NT2/D1 (cell line): Measurements from ENCODE around the gene ADAMTS2.

Experiments
- DNase-seq: peaks from one replicate; pipeline ENCODE4 v3.0.0-alpha.2; 2011; ENCODE audit warnings: low read depth, low spot score
- H3K27me3 ChIP-seq: 2 replicates; pipeline ENCODE4 v1.6.0; 2011; ENCODE audit warnings: mild to moderate bottlenecking; ENCODE audit not compliant: insufficient read length, insufficient read depth
- H3K36me3 ChIP-seq: 2 replicates; pipeline ENCODE4 v1.6.1; 2011; ENCODE audit warnings: mild to moderate bottlenecking, low read length, mixed read lengths; ENCODE audit not compliant: insufficient read depth, insufficient read length
- H3K4me1 ChIP-seq: 2 replicates; pipeline ENCODE4 v1.5.1; 2011; ENCODE audit not compliant: insufficient read depth, insufficient read length
- H3K4me3 ChIP-seq: 2 replicates; pipeline ENCODE4 v1.5.1; 2011; ENCODE audit warnings: low read depth; ENCODE audit not compliant: insufficient read length
- H3K9ac ChIP-seq: 2 replicates; pipeline ENCODE4 v1.6.0; 2011; ENCODE audit warnings: low read depth; ENCODE audit not compliant: insufficient read length
- H3K9me3 ChIP-seq: 2 replicates; pipeline ENCODE4 v1.5.1; 2011; ENCODE audit warnings: mild to moderate bottlenecking, low read length; ENCODE audit not compliant: insufficient read depth
- SUZ12 ChIP-seq: IDR thresholded peaks from 2 replicates; pipeline ENCODE4 v1.6.1; 2011; ENCODE audit not compliant: insufficient read length, insufficient read depth; ENCODE audit errors: extremely low read depth
- YY1 ChIP-seq: IDR thresholded peaks from 2 replicates; pipeline ENCODE4 v1.6.1; 2011; ENCODE audit not compliant: insufficient read length, insufficient read depth
- ZNF274 ChIP-seq: IDR thresholded peaks from 2 replicates; pipeline ENCODE4 v1.6.1; 2011; ENCODE audit warnings: mild to moderate bottlenecking, low read depth, low read length

The ADAMTS2 gene

GRCh38 chr5:179371121-179371510 is 25.9 kb upstream of the ADAMTS2 start:
- no peak overlapping the region for H3K4me3 ChIP-seq
- no peaks in the 10 kb centered on the region for H3K36me3 ChIP-seq
- DNase-seq, result no peak
- no peaks in the 10 kb centered on the region for H3K9me3 ChIP-seq
- H3K9ac ChIP-seq, result no peak overlapping the region
- H3K4me1 ChIP-seq, result peaks cover 3% of the 10 kb centered on the region
- no peaks in the 10 kb centered on the region for H3K27me3 ChIP-seq
- TF ChIP-seq ZNF274, result no peak
- no peak for TF ChIP-seq YY1
- TF ChIP-seq SUZ12, result no peak

GRCh38 chr5:179370490-179371120 is 25.3 kb upstream of the ADAMTS2 start:
- H3K36me3 ChIP-seq, result no peaks in the 10 kb centered on the region
- H3K27me3 ChIP-seq, result no peaks in the 10 kb centered on the region
- TF ChIP-seq ZNF274 (no peak), YY1 (no peak), SUZ12 (no peak)
- peaks cover 3% of the 10 kb centered on the region for H3K4me1 ChIP-seq
- no peaks in the 10 kb centered on the region for H3K9me3 ChIP-seq
- no peak overlapping the region for H3K4me3 ChIP-seq
- DNase-seq, result no peak
- no peak overlapping the region for H3K9ac ChIP-seq

GRCh38 chr5:179369530-179369884 is 24.2 kb upstream of the ADAMTS2 start:
- Histone ChIP-seq H3K36me3 (no peaks in the 10 kb centered on the region), H3K27me3 (no peaks in the 10 kb centered on the region), H3K4me1 (peaks cover 3% of the 10 kb centered on the region), H3K9me3 (no peaks in the 10 kb centered on the region), H3K4me3 (no peak overlapping the region), H3K9ac (no peak overlapping the region)
- no peak for DNase-seq
- TF ChIP-seq SUZ12 (no peak), YY1 (no peak), ZNF274 (no peak)

- no peaks in the 10 kb centered on the region for H3K9me3 ChIP-seq
- no peaks in the 10 kb centered on the region for H3K36me3 ChIP-seq
- H3K9ac ChIP-seq, result no peak overlapping the region
- H3K4me3 ChIP-seq, result no peak overlapping the region
- DNase-seq, result no peak
- no peaks in the 10 kb centered on the region for H3K27me3 ChIP-seq
- peaks cover 3% of the 10 kb centered on the region for H3K4me1 ChIP-seq
- TF ChIP-seq ZNF274 (no peak), YY1 (no peak), SUZ12 (no peak)
Measured at GRCh38 chr5:179368806-179369529, 23.7 kb upstream of the ADAMTS2 start.

DNA sequence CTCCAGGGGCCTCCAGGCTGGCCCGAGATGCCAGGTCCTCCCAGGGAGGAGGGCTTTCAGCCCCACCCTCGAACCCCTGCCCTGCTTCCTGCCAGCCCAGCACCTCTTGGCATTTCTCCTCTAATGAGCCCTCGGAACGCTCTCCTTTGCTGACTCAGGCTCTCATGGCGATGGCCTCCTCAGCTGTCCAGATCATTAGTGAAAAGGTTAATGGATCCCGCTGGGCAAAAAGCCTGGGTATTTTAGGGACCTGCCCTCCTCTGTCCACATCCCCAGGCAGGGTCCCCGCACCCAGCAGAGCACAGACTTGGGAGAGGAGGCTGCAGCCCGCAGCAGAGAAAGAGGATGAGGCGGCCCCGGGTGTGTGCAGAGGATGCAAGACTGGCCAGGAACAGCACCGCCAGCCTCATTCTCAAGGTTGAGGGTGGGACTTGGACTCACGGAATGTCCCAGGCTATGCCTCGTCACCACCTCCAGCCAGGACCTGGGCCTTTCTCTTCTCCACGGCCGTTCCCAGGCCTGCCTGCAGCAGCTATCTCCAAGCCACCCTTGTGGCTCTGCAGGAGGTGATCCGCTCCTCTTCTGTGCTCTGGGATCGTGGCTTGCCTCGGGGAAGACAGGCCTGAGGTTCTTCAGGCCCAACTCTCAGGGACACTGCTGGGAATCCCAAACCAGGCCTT is 23.0 kb upstream of the ADAMTS2 start:
- Histone ChIP-seq H3K4me1 (peaks cover 3% of the 10 kb centered on the region), H3K9me3 (no peaks in the 10 kb centered on the region), H3K4me3 (no peak overlapping the region), H3K36me3 (no peaks in the 10 kb centered on the region), H3K27me3 (no peaks in the 10 kb centered on the region), H3K9ac (no peak overlapping the region)
- DNase-seq, result no peak
- no peak for TF ChIP-seq SUZ12
- no peak for TF ChIP-seq ZNF274
- no peak for TF ChIP-seq YY1

DNA sequence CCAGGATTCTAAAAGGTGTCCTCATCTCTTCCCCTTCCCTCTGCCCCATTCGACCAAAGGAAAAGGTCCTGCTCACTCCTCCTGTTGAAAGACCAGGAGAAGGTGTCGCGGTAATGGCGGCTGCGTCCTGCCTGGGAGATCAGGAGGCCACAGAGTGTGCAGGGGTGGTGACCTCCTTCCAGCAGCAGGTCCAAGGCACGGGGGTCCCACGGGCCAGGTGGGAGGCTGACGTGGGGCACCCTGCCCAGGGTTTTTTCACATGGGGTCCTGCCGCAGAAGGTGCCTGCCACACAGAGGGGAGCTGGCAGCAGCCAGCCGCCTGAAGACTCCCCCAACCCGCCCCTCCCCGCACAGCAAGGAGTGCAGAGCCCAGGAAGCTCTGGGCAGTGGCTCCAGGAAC is 22.2 kb upstream of the ADAMTS2 start:
- no peaks in the 10 kb centered on the region for H3K27me3 ChIP-seq
- H3K36me3 ChIP-seq, result no peaks in the 10 kb centered on the region
- no peak overlapping the region for H3K9ac ChIP-seq
- peaks cover 3% of the 10 kb centered on the region for H3K4me1 ChIP-seq
- H3K9me3 ChIP-seq, result no peaks in the 10 kb centered on the region
- no peak for TF ChIP-seq YY1
- no peak for TF ChIP-seq ZNF274
- no peak for TF ChIP-seq SUZ12
- no peak for DNase-seq
- H3K4me3 ChIP-seq, result no peak overlapping the region

DNA sequence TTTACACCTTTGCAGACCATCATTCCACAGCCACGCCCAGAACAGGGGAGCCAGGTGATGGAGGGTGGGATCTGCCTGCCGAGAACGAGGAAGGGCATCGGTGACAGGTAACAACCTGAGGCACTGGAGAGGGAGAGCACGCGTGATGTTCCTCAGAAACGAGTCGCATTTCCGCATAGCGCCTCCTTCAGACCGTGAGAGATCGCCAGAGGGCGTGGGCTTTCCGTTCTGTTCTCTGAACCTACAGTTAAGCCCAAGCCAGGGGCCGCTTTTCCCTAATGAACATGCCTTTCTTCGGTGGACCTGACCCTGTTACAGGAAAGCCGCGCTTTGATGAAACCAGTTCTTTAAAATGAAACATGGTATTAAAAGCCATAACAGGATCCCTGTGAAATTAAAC is 17.1 kb upstream of the ADAMTS2 start:
- no peak overlapping the region for H3K9ac ChIP-seq
- no peaks in the 10 kb centered on the region for H3K4me1 ChIP-seq
- no peaks in the 10 kb centered on the region for H3K36me3 ChIP-seq
- peaks cover 4% of the 10 kb centered on the region for H3K27me3 ChIP-seq
- H3K9me3 ChIP-seq, result no peaks in the 10 kb centered on the region
- H3K4me3 ChIP-seq, result no peak overlapping the region
- TF ChIP-seq YY1 (no peak), SUZ12 (no peak), ZNF274 (no peak)
- DNase-seq, result no peak
